ENCODE data around the gene RNASEH1.
A peak's percentile ranks its signal among the peaks of the same experiment; 100 is the strongest.

RNASEH1 gene, protein sequence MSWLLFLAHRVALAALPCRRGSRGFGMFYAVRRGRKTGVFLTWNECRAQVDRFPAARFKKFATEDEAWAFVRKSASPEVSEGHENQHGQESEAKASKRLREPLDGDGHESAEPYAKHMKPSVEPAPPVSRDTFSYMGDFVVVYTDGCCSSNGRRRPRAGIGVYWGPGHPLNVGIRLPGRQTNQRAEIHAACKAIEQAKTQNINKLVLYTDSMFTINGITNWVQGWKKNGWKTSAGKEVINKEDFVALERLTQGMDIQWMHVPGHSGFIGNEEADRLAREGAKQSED

DNA sequence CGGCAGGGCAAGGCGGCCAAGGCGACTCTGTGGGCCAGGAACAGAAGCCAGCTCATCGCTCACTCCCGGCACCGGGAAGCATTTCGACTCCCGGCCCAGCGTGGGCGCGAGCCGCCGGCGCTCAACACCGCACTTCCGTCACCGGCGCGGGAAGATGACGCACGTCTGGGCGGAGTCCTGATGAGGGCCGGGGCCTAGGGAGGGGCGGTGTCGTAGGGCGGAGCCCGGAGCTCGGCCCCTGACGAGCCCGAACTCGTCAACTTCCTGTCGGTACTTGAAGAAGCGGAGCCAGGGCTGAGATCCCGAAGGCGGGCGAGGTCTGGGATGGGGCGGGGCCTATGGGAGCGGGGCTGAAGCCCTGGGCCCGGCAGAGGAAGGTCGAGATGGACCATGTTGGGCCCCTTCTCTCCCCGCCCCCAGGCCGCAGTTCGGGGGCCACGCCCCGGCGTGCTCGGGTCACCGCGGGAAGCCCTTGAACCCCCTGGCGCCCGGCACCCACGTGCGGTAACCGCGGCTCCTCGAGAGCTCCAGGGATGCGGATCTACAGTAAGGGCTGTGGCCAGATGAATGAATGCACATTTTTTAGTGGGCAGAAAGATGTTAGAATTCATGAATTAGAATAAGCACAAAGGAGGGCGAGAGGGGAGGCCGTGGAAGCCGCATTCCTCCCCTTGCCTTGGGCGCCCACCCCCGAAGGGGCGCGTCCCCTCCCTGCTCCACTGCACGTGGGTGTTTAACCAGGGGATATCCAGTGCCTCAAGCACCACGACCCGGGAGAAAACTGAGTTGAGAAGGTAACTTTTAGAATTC is at the start of gene RNASEH1:
TSS of gene RNASEH1 (minus strand) at position 129 of the 810 bp plus-strand sequence. CDS start at position 56, 73 bp downstream.
- peak; percentile 99 for DNase-seq

DNA sequence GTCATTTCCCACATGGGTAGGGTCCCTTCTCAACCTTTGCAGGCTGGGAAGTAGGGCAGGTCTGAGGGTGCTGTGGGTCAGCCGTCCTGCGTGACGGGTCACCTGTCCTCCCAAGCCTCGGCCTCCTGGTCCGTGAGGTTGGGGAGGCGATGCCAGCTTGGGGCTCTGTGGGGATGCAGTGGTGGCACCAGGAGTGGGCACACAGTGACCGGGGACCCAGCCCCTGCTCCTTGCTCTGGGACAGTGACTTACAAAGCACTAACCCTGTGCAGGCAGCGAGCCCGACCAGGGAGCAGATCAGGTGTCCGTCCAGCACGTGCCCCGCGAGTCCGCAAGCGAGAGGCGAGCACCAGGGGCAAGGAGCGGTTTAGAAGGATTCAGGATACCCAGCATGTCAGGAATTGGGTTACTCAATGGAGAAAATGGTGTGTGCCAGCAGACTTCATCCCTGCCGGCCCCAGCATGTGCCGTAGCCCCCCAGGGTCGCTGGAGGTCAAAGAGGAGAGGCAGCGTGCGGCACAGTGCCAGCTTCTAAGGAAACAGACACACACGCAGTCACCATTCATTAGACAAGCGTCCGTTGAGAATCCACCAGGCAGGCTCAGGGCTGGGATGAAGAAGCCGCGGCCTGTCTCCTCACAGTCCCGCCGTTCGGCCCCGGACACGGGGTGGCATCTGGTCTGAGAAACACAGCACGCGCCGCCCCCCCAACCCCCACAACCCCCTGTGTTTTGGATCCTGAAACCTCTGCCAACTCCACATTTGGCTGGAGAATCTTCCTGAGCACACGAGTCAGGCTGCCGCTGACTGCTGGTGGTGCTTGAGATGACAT is 48.5 kb upstream of the RNASEH1 start:
- no peak for DNase-seq

DNA sequence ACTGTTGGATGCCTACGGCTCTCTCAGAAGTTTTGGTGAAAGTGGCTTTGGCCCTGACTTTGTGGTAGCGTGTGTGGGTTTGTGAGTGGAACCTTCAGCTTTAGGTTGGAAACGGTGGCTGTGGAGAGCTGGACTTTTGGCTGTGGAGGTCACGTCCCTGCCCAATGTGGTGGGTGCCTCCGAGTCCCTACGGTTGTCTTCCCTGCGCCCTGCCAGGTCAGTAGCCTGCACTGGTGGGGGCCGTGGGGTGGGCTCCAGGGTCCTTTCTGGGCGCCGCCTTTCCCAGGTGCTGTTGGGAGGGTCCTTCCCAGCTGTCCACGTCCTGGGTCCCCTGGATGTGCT is 47.9 kb upstream of the RNASEH1 start:
- DNase-seq, result no peak

DNA sequence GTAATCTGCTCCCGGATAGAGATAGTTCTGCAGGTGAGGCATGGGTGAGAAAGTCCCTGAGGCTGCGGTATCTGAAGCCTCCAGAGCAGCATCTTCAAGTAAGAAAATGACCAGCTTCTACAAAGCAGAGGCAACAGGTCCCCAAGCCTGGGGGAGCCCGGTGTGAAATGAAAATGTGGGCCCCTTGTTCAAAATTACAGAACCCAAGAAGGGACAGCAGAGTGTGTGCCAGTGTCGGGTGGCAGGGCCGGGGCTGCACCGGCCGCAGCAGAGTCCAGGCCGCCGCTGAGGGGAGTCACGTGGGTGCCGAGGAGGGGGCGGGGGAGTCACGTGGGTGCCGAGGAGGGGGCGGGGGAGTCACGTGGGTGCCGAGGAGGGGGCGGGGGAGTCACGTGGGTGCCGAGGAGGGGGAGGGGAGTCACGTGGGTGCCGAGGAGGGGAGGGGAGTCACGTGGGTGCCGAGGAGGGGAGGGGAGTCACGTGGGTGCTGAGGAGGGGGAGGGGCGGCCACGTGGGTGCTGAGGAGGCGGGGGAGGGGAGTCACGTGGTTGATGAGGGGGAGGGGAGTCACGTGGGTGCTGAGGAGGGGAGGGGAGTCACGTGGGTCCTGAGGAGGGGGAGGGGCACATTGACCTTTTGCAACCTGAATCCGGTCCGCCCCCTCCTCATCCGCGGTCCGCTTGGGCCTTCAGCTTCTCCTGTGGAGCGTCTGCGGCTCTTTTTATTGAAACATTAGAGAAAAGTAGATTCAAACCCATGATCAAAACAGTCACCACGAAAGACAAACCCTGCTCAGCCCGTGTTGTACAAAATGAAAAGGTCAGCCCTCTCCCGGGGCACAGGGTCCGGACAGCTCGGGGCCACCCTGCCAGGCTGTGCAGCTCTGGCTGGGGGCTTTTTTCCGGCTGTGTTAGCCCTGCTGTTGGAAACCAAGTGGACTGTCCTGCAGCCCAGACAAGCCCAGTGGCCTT is 47.1 kb upstream of the RNASEH1 start:
- peak; percentile 100 for DNase-seq

DNA sequence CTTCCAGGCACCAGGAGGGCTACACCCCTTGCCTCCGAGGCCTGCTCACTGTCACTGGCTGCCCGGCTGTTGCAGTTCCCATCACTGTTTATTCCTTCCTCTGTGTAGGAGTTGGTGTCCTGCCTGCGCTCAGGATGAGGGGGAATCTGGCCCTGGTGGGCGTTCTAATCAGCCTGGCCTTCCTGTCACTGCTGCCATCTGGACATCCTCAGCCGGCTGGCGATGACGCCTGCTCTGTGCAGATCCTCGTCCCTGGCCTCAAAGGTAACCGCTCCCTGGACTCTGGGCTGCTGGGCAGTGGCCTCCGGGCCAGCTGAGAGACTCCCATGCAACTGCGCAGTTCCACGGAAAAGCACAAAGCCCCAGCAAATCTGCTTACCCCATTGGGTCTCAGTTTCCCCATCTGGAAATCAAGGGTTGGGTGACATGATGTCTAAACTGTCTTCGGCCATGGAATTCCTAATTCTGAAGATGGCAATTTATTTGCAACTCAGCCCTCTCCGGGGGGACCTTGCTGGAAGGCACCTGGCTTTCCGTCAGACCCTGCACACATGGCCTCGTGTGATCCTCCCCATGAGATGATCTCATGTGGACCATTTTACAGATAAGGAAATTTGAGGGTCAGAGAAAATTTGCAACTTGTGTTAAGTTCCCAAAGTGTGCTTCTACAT is 46.2 kb upstream of the RNASEH1 start:
- no peak for DNase-seq

DNA sequence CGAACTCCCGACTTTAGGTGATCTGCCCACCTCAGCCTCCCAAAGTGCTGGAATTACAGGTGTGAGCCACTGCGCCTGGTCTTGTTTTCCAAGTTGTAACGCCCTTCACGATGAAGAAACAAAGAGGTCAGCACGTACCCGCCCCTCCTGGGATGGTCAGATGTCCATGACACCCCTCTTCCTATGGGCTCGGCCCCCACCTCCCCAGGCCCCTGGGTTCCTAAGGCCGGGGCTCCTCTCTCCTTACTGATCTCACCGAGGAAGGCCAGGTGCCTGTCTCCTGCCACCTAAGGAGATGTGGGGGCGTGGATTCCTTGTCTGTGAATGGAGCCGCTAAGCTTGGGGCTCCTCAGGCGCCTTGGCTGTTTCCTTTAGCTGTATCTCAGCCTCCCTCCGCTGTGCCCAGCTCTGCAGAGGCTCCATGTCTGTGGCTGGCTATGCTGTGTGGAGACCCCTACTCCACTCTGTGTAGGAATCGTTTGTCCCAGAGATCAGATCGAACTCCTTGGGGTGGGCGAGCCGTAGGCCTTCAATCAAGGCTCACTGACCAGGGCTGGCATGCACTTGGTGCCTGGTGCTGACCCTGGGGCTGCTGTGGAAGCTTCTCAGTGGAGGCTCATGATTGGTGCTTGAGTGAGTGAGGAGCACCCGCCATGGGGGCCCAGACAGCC is 45.5 kb upstream of the RNASEH1 start:
- DNase-seq, result no peak

DNA sequence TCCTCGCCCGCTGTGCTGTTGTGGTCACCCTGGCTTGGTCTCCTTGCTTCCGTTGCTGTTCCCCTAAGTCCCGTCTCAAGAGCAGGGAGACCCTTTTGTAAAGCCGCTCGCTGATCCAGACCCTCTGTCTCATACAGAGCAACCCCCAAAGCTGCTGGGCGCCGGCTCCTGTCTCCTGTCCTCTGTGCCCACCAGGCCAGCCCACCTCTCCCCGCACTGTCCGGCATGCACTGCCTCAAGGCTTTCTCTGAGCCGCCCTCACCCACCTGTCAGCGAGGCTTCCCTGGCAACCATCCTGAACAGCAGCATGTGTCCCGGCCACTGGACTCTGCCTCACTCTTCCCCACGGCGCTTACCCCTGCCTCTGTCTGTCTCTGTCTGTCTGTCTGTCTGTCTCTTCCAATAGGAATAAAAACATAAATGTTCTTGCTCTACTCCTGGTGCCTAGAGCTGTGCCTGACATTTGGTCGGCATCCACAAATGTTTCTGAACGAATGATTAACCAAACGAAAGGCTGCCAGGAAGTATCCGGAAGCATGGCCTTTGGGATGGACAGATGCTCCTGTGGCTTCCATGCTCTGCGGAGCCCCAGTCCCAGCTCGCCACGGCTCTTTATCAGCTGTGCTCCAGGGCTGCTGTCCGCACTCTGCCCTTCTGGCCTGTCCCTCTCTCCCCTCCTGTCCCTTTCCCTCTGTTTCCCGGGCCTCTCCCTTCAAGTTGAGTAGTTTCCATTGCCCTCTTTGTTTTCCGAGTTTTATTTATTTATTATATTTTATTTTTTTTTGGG is 44.6 kb upstream of the RNASEH1 start:
- no peak for DNase-seq

DNA sequence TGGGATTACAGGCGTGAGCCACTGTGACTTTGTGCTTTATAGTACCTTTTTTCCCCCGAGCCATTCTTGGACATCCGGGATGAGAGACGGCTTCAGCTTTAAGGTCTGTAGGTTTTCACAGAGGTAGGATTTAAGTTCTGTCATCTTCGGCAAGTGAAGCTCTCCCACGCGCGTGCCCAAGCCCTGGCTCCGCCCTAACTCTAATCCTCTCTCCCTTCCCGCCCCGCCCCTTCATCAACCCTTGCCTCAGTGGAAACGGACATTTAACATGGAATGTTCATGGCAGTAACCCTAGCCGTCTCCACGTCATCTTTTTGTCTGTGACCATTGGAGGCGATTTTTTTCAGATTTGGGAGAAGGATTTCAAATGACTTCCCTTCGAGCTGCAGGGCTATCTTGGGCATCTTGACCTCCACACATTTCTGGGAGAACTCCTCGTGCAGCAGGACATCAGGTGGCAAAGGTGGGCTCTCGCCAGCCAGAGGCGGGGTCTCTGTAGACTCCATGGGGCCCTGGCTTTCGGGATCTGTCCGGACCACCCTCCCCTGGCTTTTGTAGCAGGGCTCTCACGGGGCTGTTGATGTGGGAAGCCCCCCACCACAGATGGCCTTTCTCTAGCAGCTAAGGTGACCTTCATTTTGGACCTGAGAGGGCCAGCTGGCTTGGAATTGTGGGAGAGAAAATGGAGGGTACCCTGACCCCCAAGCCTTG is 43.6 kb upstream of the RNASEH1 start:
- DNase-seq, result no peak

DNA sequence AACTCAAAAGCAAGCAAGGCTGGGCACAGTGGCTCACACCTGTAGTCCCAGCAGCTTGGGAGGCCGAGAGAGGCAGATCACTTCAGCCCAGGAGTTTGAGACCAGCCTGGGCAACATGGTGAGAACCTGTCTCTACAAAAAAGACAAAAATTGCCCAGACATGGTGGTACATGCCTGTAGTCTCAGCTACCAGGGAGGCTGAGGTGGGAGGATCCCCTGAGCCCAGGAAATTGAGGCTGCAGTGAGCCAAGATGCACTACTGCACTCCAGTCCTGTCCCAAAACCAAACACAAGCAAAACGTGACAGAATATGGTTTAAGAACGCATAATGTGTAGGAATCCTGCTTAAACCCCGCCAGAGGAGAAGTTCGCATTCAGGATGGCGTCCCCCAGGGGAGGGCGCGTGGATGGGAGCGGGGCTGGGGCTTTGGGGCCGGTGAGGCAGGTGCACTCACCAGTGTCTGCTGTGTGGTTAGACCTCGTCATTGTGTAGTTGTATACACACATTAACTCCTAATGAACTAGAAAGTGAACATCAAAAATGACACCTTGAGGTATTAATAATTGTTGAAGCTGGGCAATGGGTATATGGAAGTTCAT is 42.2 kb upstream of the RNASEH1 start:
- DNase-seq, result no peak

DNA sequence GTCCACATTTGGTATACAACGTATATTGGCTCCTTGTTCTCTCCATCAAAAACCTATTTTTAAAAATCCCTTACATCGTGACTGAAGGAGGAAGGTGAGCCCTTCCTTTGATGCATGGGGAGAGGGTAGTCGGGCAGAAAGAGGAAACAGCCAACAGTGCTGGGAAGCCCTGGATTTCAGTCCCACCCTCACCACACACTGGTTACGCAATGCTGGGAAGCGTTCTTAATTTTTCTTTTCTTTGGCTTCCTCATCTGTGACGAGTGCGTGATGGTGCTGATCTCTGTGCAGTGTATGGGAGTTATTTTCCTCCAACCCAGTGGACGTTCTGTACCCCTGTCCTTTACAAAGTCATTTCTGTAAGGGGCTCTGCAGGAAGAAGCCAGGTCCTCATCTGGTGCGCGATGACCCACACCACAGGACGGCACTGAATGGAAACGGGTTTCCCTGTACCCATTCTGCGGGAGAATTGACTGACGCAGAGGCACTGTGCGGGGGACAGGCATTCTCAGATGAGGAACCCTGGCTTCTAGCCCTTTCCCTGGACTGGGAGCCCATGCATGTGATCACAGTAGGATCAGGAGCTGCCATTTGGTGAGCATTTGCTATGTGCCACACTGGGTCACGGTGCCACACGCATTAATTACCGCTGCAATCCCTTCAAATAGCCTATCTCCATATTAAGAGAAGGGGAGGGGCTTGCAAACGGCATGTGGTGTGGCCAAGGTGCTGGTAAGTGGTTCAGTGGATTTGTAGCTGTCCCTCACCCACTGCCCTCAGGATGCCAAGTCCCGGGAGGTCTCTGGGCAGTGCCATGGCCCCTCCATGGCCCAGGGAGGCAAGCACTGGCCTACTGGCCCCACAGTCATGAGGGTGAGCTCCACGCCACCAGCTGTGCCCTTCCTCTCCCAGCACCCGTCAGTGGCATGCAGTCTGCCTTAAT is 41.0 kb upstream of the RNASEH1 start:
- no peak for DNase-seq

DNA sequence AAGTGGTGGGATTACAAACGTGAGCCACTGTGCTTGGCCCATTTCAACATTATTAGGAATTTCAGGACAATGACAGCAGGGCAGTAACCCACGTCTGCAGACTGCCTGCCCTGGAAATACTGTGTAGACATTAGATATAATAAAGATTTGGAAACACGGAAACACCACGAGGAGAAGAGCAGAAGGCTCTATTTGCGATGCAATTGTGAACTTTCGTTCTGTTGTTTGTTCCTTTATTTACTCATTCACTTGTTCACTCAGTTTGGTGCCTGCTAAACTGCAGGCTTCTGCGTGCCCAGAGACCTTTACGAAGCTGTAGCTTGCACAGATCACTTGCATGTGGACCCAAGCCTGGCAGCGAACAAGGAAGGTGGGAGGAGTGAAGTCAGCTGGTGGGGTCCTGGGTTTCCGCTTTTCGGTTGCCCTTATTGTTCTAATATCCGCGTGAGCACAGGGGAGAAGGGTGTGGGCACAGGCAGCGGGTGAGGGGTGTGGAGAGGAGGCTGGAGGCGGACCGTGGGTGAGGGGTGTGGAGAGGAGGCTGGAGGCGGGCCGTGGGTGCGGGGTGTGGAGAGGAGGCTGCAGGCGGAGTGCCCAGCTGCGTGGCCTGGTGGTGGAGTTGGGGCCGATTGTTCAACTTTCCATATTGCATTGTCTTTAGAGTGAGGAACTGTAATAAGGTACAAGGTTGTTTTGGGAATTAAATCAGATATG is 40.2 kb upstream of the RNASEH1 start:
- no peak for DNase-seq

DNA sequence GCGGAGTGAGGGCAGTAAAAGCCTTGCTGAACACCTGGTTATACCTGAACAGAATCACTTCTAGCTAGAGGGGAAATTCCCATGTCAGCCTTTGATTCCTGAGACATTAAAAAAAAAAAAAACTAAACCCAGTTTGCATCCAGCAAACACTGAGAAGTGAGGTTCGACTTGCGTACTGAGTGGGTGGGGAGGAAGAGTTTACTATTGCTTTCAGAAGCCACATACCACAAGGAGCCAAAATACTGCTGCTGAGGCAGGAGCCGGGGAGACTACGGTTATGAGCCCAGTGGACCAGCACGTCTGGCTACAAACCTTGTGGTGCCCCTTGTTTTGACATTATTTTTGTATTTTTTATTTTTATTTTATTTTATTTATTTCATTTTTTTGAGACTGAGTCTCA is 39.4 kb upstream of the RNASEH1 start:
- DNase-seq, result no peak

DNA sequence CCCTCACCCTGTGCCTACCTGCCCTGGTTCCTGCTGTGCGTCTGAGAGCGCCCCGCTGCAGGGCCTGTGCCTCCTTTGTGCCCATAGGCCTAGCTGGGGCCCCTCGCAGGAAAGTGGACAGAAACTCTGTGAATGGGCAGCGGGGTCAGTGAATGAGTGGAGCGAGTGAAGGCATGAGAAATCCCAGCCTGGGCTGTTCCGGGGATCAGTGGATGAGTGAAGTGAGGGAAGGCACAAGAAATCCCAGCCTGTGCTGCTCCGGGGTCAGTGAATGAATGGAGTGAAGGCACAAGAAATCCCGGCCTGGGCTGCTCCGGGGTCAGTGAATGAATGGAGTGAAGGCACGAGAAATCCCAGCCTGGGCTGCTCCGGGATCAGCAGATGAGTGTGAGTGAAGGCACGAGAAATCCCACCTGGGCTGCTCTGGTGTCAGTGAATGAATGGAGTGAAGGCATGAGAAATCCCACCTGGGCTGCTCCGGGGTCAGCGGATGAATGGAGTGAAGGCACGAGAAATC is 38.8 kb upstream of the RNASEH1 start:
- no peak for DNase-seq

DNA sequence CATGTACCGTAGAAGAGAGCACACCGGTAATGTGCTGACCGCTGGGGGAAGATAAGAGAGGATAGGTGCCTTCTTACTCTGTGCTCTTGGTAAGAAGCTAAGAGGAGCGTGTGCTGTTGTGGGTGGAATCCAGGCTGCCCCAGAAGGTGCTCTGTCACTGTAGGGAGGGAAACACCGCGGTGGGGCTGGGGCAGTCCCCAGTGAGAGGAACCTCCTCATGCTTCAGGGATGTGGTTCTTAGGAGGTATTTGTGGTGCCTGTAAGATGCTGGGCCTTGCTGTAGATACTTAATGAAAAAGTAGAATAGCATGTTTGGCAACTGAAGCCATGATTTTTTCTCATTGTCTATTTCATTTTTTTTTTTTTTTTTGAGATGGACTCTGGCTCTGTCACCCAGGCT is 37.9 kb upstream of the RNASEH1 start:
- no peak for DNase-seq

DNA sequence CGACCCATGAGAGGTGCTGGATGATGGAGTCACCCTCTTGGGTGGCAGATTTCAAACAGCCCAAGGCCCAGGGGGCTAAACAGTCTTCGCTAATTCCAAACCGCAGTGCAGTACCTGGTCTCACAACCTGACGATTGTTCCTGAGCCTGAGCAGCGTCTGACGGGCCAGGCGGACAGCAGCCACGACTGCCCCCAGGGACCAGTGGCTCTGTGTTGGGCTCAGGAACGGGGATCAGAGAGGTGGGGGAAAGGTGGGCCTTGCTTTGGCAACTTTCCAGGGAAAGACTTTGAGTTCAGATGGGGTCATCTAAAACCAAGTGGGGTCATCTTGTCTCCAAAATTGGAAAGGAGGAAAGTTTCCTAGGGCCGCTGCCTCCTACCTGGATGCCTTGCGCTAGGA is 37.3 kb upstream of the RNASEH1 start:
- DNase-seq, result no peak

DNA sequence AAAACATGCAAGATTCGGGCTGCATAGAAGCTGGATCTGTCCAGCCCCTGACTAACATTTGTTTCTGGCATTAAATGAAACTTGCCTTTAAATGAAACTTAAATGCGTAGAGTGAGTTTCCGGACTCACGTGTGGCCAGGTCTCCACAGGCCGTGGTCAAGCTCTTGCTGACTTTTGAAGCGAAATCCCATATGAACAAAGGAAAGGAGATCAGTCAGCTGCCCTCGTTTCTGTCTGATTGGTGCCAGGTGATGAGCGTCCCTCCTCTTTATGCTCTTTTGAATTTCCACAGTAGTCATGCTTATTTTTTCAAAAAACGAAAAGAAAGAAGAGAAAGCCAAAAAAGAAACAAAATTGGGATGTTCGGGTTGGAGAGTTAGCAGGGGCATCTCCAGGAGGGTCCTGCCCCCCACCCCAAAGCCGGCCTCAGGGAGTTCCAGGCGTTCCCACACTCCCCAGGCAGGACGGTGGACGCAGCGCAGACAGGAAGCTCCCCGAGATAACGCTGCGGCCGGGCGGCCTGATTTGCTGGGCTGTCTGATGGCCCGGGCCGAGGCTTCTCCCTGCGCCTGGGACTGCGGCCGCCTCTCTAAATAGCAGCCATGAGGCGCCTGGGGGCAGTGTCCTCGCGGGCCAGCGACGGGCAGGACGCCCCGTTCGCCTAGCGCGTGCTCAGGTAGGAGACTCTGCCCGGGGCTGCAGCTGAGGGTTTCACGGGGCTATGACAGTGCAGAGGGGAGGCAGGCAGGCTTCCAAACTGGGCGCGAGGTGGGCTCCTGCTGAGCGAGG is 36.6 kb upstream of the RNASEH1 start, which contains the start of gene COLEC11:
TSS of gene COLEC11 (plus strand) at position 620 of the 789 bp plus-strand sequence. CDS start 9,229 bp downstream, outside the sequence.
- DNase-seq, result no peak

Measured in NCI-H2171 (cell line).